ENCODE results near the gene MOB3B. TPM values are rescaled to one million over a fixed set of nuclear protein-coding genes. Genes with fewer than 3 reads are reported as not detected.

Gene MOB3B
- total RNA-seq, 1 donor from 2014 or later, result 11.0 TPM

DNA sequence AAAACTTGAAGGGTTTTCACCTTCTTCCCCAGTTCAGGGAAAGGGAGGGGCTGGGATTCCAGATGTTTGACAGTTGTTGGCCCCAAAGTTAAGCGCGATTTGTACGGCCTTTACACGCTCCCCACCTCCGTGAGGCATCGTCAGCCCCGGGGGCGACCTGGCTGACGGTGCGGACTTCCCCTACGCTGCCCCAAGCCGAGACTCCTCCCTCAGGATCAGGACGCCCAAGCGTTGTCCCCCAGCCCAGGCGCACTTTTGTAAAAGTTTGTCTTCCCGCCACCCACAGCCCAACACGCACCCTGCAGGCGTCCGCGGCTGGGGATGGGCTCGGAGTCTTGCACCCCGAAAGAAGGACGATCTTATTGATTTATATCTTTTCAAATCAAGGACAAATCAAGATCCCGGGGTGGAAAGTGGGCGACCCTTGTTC lies 713 bp downstream of the MOB3B start:
- no peak for DNase-seq (ENCODE audit: extremely low spot score in 2 of 2)
- H3K27me3 ChIP-seq, result no peaks in the 10 kb centered on the region
- peaks cover 50% of the 10 kb centered on the region for H3K4me1 ChIP-seq
- intact Hi-C loops (cut with DNase I), result no loop called here
- no peaks in the 10 kb centered on the region for H3K36me3 ChIP-seq
- TF ChIP-seq POLR2A (IDR thresholded peaks at IDR 0.05), result no peak
- no peak for TF ChIP-seq POLR2AphosphoS5 (IDR thresholded peaks at IDR 0.05; ENCODE audit: insufficient read depth in 1 of 2, low read depth in 1 of 2)
- TF ChIP-seq CTCF (IDR thresholded peaks at IDR 0.05), result no peak
- H3K9me3 ChIP-seq, result no peaks in the 10 kb centered on the region
- H3K4me3 ChIP-seq, result peak overlapping the region; percentile 65 to 93
- H3K27ac ChIP-seq, result peak overlapping the region; percentile 93

- Histone ChIP-seq H3K4me3 (peak overlapping the region; percentile 65 to 93), H3K27me3 (no peaks in the 10 kb centered on the region), H3K9me3 (no peaks in the 10 kb centered on the region), H3K27ac (peak overlapping the region; percentile 93), H3K36me3 (no peaks in the 10 kb centered on the region), H3K4me1 (peaks cover 44% of the 10 kb centered on the region)
- no peak for DNase-seq (ENCODE audit: extremely low spot score in 2 of 2)
- intact Hi-C loops (cut with DNase I), result no loop called here
- peak; percentile 29 to 88 for TF ChIP-seq POLR2AphosphoS5 (IDR thresholded peaks at IDR 0.05; ENCODE audit: insufficient read depth in 1 of 2, low read depth in 1 of 2)
- no peak for TF ChIP-seq POLR2A (IDR thresholded peaks at IDR 0.05)
These were observed 1.3 kb downstream of the MOB3B start for GRCh38 chr9:27528076-27528885.

DNA sequence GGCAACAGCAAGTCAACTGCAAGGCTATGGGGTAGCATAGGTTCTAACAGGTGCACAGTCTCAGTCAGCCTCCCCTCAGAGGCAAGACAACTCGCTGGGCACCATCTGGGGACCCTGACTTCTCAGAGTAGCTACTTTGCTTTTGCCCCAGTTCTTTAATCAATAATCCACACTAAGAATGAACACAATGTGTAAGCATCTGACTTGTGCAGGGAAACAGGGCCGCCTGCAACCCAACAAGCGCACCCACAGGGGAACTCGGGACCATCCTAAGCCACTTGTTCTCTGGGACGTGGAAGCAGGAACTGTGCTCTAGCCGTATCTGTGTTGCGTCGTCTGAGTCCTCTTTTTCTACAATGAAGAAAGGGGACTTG lies 1.9 kb downstream of the MOB3B start:
- Histone ChIP-seq H3K9me3 (no peaks in the 10 kb centered on the region), H3K4me1 (peaks cover 39% of the 10 kb centered on the region), H3K36me3 (no peaks in the 10 kb centered on the region), H3K4me3 (peak overlapping the region; percentile 65 to 93), H3K27ac (peak overlapping the region; percentile 93), H3K27me3 (no peaks in the 10 kb centered on the region)
- TF ChIP-seq POLR2AphosphoS5 (IDR thresholded peaks at IDR 0.05; ENCODE audit: insufficient read depth in 1 of 2, low read depth in 1 of 2) (no peak), CTCF (IDR thresholded peaks at IDR 0.05) (no peak), POLR2A (IDR thresholded peaks at IDR 0.05) (no peak)
- DNase-seq (ENCODE audit: extremely low spot score in 2 of 2), result no peak
- intact Hi-C loops (cut with DNase I), result no loop called here

GRCh38 chr9:27524236-27524635 lies 5.4 kb downstream of the MOB3B start, which contains the start of gene IFNK:
TSS of gene IFNK (plus strand) at chr9:27524290. CDS start at chr9:27524337, 47 bp downstream.
- no peak within 1 kb of the TSS for H3K27ac ChIP-seq
- H3K4me1 ChIP-seq, result peaks cover 34% of the 10 kb centered on the region
- no peak for DNase-seq (ENCODE audit: extremely low spot score in 2 of 2)
- H3K36me3 ChIP-seq, result no peaks in the 10 kb centered on the region
- TF ChIP-seq CTCF (IDR thresholded peaks at IDR 0.05) (no peak), POLR2A (IDR thresholded peaks at IDR 0.05) (no peak), POLR2AphosphoS5 (IDR thresholded peaks at IDR 0.05; ENCODE audit: insufficient read depth in 1 of 2, low read depth in 1 of 2) (no peak)
- H3K4me3 ChIP-seq, result no peak within 1 kb of the TSS
- no peaks in the 10 kb centered on the region for H3K9me3 ChIP-seq
- intact Hi-C loops (cut with DNase I), result no loop called here
- no peaks in the 10 kb centered on the region for H3K27me3 ChIP-seq

DNA sequence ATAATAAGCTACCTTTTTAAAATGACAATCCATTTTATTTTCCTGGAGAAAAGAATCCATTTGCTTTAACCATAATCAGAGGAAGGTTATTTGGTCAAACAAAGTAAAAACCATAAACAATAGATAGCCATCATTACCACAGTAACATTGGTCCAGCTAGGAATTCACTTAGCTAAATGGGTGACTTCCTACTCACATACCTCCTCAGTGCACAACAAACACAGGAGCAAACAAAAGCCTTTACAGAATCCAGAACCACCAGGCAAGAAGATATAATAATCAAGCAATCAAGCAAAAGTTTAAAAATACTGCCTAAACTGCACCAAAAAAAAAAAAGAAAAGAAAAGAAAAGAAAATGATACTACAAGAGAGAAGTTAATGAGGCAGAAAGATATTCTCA lies 6.5 kb downstream of the MOB3B start:
- Histone ChIP-seq H3K9me3 (no peaks in the 10 kb centered on the region), H3K36me3 (no peaks in the 10 kb centered on the region), H3K27ac (no peak overlapping the region), H3K27me3 (no peaks in the 10 kb centered on the region), H3K4me3 (no peak overlapping the region), H3K4me1 (peaks cover 33% of the 10 kb centered on the region)
- intact Hi-C loops (cut with DNase I), result no loop called here
- DNase-seq (ENCODE audit: extremely low spot score in 2 of 2), result no peak
- no peak for TF ChIP-seq CTCF (IDR thresholded peaks at IDR 0.05)
- no peak for TF ChIP-seq POLR2AphosphoS5 (IDR thresholded peaks at IDR 0.05; ENCODE audit: insufficient read depth in 1 of 2, low read depth in 1 of 2)
- no peak for TF ChIP-seq POLR2A (IDR thresholded peaks at IDR 0.05)

Measured in vagina (tissue), 2 donors.